Measurements from ENCODE around the gene WIZ.

DNA sequence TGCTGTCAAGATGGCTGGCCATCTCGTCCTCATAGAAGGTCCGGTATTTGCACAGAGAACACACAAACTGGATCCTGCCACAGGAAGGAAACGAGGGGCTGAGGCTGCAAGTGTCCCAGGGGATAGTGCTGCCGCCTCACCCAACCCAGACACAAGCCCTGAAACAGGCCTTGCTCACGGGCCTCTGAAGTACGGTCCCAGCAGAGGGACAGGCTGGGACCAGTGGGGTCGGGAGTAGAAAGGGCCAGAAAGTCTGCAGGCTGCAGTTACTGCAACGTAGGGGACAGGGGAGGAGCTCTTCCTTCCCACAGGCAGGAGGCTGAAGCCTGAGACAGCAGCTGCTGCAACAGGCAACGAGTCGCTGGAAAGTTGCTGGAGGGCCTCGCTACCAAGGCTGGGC, 52.0 kb downstream of the WIZ start:
- TF ChIP-seq POLR2A (IDR thresholded peaks at IDR 0.05; ENCODE audit: low read depth) (no peak), CTCF (IDR thresholded peaks at IDR 0.05) (no peak), POLR2AphosphoS5 (IDR thresholded peaks at IDR 0.05) (no peak), EP300 (IDR thresholded peaks at IDR 0.05) (no peak)

Data from esophagus muscularis mucosa (tissue), 4 donors.